Karpas-422 (cell line): ENCODE data around the gene ANP32A. TPM values are rescaled to one million over a fixed set of nuclear protein-coding genes. Genes with fewer than 3 reads are reported as not detected.

Experiments
- DNase-seq: peaks from one replicate; pipeline ENCODE4 v3.0.0-alpha.2; 2015
- H2AFZ ChIP-seq: fragments of 200-600 bp; sonication (generic); 2 replicates; pipeline ENCODE4 v1.6.1; 2014; ENCODE audit warnings: antibody characterized with exemption, low read length, mixed read lengths
- H3K27ac ChIP-seq: fragments of 200-600 bp; sonication (generic); 2 replicates; pipeline ENCODE4 v1.5.1; 2014; ENCODE audit warnings: mild to moderate bottlenecking, low read length, moderate library complexity
- H3K27me3 ChIP-seq: fragments of 200-600 bp; sonication (generic); 2 replicates; pipeline ENCODE4 v1.6.1; 2014; ENCODE audit warnings: low read length, mixed read lengths
- H3K36me3 ChIP-seq: fragments of 200-600 bp; sonication (generic); 2 replicates; pipeline ENCODE4 v1.6.1; 2014; ENCODE audit warnings: low read length, mixed read lengths; ENCODE audit not compliant: insufficient read depth
- H3K4me1 ChIP-seq: fragments of 200-600 bp; sonication (generic); 2 replicates; pipeline ENCODE4 v1.6.1; 2014; ENCODE audit warnings: mild to moderate bottlenecking, low read length, mixed read lengths
- H3K4me2 ChIP-seq: fragments of 200-600 bp; sonication (generic); 2 replicates; pipeline ENCODE4 v1.6.1; 2014; ENCODE audit warnings: low read length, low read depth, mild to moderate bottlenecking; ENCODE audit not compliant: poor library complexity, severe bottlenecking
- H3K4me3 ChIP-seq: fragments of 200-600 bp; sonication (generic); 2 replicates; pipeline ENCODE4 v1.5.1; 2014; ENCODE audit warnings: mild to moderate bottlenecking, antibody characterized with exemption, low read length, mixed read lengths
- H3K79me2 ChIP-seq: fragments of 200-600 bp; sonication (generic); 2 replicates; pipeline ENCODE4 v1.6.1; 2014; ENCODE audit warnings: mild to moderate bottlenecking, low read length, mixed read lengths
- H3K9ac ChIP-seq: fragments of 200-600 bp; sonication (generic); 2 replicates; pipeline ENCODE4 v1.6.0; 2014; ENCODE audit warnings: low read length
- H3K9me2 ChIP-seq: fragments of 200-600 bp; sonication (generic), shearing (Covaris generic); replicated peaks from 2 replicates; pipeline ENCODE4 v1.6.0; 2014; ENCODE audit warnings: mild to moderate bottlenecking, low read length, moderate library complexity; ENCODE audit not compliant: insufficient read depth
- H3K9me3 ChIP-seq: fragments of 300-700, 200-600 bp; sonication (generic); 2 replicates; pipeline ENCODE4 v1.6.1; 2014; ENCODE audit warnings: low read length, mixed read lengths
- H4K20me1 ChIP-seq: fragments of 200-600 bp; sonication (generic); 2 replicates; pipeline ENCODE4 v1.6.1; 2014; ENCODE audit warnings: mild to moderate bottlenecking, antibody characterized with exemption, low read length, low read depth; ENCODE audit not compliant: insufficient read depth
- total RNA-seq: library from RNA; depleted of rRNA; stranded (reverse); fragments of >200 nt; shearing (Covaris generic); gene quantifications from 2 replicates; pipeline ENCODE4 v1.2.3, GENCODE V29; 2014; ENCODE audit warnings: low replicate concordance

Gene ANP32A
- total RNA-seq, 1 experiment from 2014 or later = 99.5 TPM

DNA sequence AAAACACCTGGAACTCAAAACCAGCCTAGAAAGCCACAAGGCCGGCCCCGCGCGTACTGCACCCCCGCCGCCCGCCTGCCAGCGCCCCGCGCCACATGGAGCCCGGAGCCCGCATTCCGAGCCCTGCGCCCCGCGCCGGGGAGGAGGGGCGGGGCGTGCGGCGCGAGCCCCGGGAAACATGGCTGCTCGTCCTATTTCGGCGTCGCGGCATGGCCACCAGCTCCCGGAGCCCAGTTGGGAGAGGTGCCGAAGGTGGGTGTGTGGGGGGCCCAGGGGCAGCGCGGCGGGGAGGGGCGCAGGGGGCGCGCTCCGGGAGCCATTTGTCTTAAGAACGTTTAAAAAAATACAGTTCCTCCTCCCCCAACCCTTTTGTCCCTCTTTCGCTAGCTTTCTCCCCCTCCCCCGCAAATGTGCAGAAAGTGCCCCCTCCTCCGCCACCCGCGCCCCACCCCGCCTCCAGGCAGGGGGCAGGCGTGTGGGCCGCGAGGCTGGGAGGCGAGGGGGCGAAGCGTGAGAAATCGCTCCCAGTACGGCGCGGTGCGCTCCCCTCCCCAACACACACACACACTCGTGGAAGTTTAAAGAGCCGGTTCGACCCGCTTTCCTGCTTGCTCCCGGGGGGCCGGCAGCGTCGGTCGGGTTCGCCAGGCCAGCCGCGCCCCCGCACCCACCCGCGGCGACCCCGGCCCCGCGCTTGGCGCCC, 2.5 kb downstream of the ANP32A start:
- H3K79me2 ChIP-seq = peaks cover 74% of the 10 kb centered on the region
- no peaks in the 10 kb centered on the region for H3K27me3 ChIP-seq
- peaks cover 44% of the 10 kb centered on the region for H3K4me1 ChIP-seq
- H3K27ac ChIP-seq = peak overlapping the region; percentile 94
- H3K9me2 ChIP-seq = no peaks in the 10 kb centered on the region
- H3K4me2 ChIP-seq = peak overlapping the region; percentile 84
- H3K9me3 ChIP-seq = no peaks in the 10 kb centered on the region
- peaks cover 33% of the 10 kb centered on the region for H4K20me1 ChIP-seq
- H3K9ac ChIP-seq = peak overlapping the region; percentile 99
- peak; percentile 88 for DNase-seq
- no peak overlapping the region for H2AFZ ChIP-seq
- H3K36me3 ChIP-seq = peaks cover 13% of the 10 kb centered on the region; the same call in 1 of the 2 replicates
- peak overlapping the region; percentile 95 for H3K4me3 ChIP-seq

- Histone ChIP-seq H3K9ac (peak overlapping the region; percentile 99), H3K79me2 (peaks cover 82% of the 10 kb centered on the region), H3K27me3 (no peaks in the 10 kb centered on the region), H2AFZ (no peak overlapping the region), H3K9me2 (no peaks in the 10 kb centered on the region), H4K20me1 (peaks cover 40% of the 10 kb centered on the region), H3K9me3 (no peaks in the 10 kb centered on the region), H3K4me3 (peak overlapping the region; percentile 95), H3K36me3 (peaks cover 16% of the 10 kb centered on the region; the same call in 1 of the 2 replicates), H3K4me2 (peak overlapping the region; percentile 84), H3K27ac (peak overlapping the region; percentile 94), H3K4me1 (peaks cover 50% of the 10 kb centered on the region)
- peak; percentile 86 for DNase-seq
Measured at GRCh38 chr15:68817304-68818065, 3.2 kb downstream of the ANP32A start.

GRCh38 chr15:68816795-68817303, 3.8 kb downstream of the ANP32A start:
- Histone ChIP-seq H3K27ac (peak overlapping the region; percentile 94), H3K4me2 (peak overlapping the region; percentile 84), H3K9ac (peak overlapping the region; percentile 99), H3K9me3 (no peaks in the 10 kb centered on the region), H3K79me2 (peaks cover 88% of the 10 kb centered on the region), H4K20me1 (peaks cover 46% of the 10 kb centered on the region), H3K4me3 (peak overlapping the region; percentile 95), H3K27me3 (no peaks in the 10 kb centered on the region), H3K4me1 (peaks cover 48% of the 10 kb centered on the region), H2AFZ (no peak overlapping the region), H3K9me2 (no peaks in the 10 kb centered on the region), H3K36me3 (peaks cover 16% of the 10 kb centered on the region; the same call in 1 of the 2 replicates)
- DNase-seq = peak; percentile 62

DNA sequence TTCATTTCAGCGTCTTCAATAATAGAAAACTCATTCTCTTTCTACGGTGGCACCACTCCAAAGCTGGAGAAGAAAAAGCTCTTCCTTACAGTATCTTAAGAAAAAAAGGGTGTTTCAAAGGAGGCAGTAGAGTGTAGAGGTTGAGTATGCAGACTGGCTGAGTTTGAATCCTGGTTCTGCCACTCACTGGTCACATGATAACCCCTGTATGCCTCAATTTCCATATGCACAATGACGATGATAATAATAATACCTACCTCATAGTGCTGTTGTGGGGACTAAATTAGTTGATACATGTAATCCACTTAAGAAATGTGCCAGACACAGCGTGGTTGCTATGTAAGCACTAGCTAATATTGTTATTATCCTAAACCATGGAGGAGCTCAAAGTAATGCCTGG, 4.5 kb downstream of the ANP32A start:
- Histone ChIP-seq H3K79me2 (peaks cover 95% of the 10 kb centered on the region), H3K4me2 (peak overlapping the region; percentile 84), H3K4me3 (peak overlapping the region; percentile 95), H4K20me1 (peaks cover 53% of the 10 kb centered on the region), H3K9me2 (no peaks in the 10 kb centered on the region), H3K9ac (peak overlapping the region; percentile 99), H3K27ac (peak overlapping the region; percentile 94), H2AFZ (no peak overlapping the region), H3K36me3 (peaks cover 18% of the 10 kb centered on the region; the same call in 1 of the 2 replicates), H3K9me3 (no peaks in the 10 kb centered on the region), H3K27me3 (no peaks in the 10 kb centered on the region), H3K4me1 (peaks cover 44% of the 10 kb centered on the region)
- peak; percentile 61 for DNase-seq

DNA sequence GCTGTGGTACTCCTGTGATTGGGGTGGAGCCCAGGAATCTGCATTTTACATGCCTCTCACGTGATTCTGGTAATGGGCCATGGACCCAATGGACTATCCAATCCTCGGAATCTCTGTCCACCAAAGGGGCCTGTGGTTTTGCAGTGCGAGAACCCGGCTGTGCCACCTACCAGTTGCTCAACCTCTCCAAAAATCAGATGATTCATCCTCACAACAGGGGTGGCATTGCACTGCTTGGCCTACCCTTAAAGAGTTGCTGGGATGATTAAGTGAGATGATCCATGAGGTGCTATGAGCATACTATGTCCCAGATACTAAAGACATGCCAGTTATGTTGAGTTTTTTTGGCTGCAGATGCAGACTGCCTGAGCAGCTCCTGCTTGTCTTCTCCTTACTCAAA, 5.1 kb downstream of the ANP32A start:
- Histone ChIP-seq H3K9me2 (no peaks in the 10 kb centered on the region), H3K79me2 (peaks cover 100% of the 10 kb centered on the region), H3K27me3 (no peaks in the 10 kb centered on the region), H4K20me1 (peaks cover 59% of the 10 kb centered on the region), H3K9me3 (no peaks in the 10 kb centered on the region), H3K4me1 (peaks cover 44% of the 10 kb centered on the region), H3K36me3 (peaks cover 21% of the 10 kb centered on the region; the same call in 1 of the 2 replicates), H2AFZ (no peak overlapping the region), H3K4me3 (peak overlapping the region; percentile 95; the same call in 1 of the 2 replicates), H3K27ac (peak overlapping the region; percentile 94; the same call in 1 of the 2 replicates), H3K4me2 (peak overlapping the region; percentile 84), H3K9ac (peak overlapping the region; percentile 99)
- no peak for DNase-seq

DNA sequence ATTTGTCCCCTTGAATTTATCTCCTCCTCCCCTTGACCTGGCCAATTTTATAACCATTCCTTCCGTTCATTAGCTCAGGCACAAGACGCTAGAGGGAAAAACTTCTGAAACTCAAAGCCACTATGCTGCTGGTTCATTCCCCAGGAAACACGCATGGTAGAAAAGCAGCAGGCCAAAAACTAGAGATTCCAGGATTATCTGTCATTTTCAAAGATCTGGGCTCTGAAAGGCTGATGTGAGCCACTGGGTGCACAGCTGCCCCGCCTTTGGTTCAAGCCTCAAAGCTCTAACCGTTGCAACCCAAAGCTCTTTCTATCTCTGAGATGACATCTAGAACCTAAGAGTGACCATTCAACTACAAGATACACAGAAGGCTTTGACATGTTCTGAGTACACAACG, 6.1 kb downstream of the ANP32A start:
- H3K4me1 ChIP-seq = peaks cover 48% of the 10 kb centered on the region
- H3K36me3 ChIP-seq = peaks cover 25% of the 10 kb centered on the region; the same call in 1 of the 2 replicates
- H3K9me2 ChIP-seq = no peaks in the 10 kb centered on the region
- DNase-seq = no peak
- no peaks in the 10 kb centered on the region for H3K9me3 ChIP-seq
- H2AFZ ChIP-seq = no peak overlapping the region
- H3K27ac ChIP-seq = peak overlapping the region; percentile 12; the same call in 1 of the 2 replicates
- peaks cover 100% of the 10 kb centered on the region for H3K79me2 ChIP-seq
- no peak overlapping the region for H3K4me2 ChIP-seq
- H3K9ac ChIP-seq = no peak overlapping the region
- no peaks in the 10 kb centered on the region for H3K27me3 ChIP-seq
- peaks cover 69% of the 10 kb centered on the region for H4K20me1 ChIP-seq
- H3K4me3 ChIP-seq = no peak overlapping the region

DNA sequence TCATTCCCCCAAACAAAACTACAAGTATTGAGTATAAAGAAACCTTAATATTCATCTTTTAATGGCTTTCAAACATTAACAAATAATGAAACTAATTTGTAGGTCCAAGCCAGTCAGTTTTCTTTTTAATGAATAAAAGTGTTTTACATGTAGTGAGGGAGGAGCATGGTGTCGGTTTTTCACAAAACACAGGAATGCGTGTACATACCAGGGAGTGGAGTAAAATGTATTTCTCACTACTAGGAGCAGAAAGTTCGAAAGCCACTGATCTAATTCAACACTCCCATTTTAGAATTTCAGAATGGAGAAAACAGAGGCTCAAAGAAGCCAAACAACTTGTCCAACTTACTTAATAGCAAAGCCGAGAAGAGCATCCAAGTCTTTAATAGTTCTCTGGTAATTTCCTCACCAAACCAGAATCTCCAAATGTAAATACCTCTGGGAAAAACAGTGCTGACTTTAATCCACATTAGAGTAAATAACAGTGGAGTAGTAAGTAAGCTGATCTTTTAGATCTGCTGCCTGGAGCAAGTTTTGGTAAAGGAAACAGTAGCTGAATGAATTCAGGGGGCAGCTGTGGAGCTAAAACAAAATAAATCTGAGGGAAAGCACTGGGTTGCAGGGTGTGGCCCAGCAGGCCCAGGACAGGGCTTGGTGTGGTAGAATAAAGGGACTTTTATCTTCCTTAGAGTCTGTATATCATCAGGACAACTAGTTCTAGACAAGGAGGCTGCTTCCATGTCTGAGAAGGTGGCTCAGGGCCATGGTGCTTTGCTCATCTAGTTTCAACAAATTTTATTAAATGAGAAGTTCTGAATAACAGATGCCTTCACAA, 7.9 kb downstream of the ANP32A start:
- H3K27me3 ChIP-seq = no peaks in the 10 kb centered on the region
- H3K9me2 ChIP-seq = no peaks in the 10 kb centered on the region
- H4K20me1 ChIP-seq = peaks cover 87% of the 10 kb centered on the region
- H3K27ac ChIP-seq = no peak overlapping the region
- peaks cover 38% of the 10 kb centered on the region; the same call in 1 of the 2 replicates for H3K36me3 ChIP-seq
- peaks cover 56% of the 10 kb centered on the region for H3K4me1 ChIP-seq
- H3K4me2 ChIP-seq = no peak overlapping the region
- H2AFZ ChIP-seq = no peak overlapping the region
- peaks cover 100% of the 10 kb centered on the region for H3K79me2 ChIP-seq
- H3K4me3 ChIP-seq = no peak overlapping the region
- no peaks in the 10 kb centered on the region for H3K9me3 ChIP-seq
- no peak overlapping the region for H3K9ac ChIP-seq
- no peak for DNase-seq
